ENCODE results near the gene TBX2.
"Not testable (repeated sequence)": the region's sequence is repeated elsewhere in the genome, so short reads cannot be mapped to it uniquely, and the experiment has no call there.

Gene TBX2

GRCh38 chr17:61422869-61423268, 23.2 kb downstream of the TBX2 start:
- TF ChIP-seq POLR2A (IDR thresholded peaks at IDR 0.05; ENCODE audit: low read depth, low read length) (no peak), POLR2AphosphoS5 (IDR thresholded peaks at IDR 0.05; ENCODE audit: low read depth, low read length) (no peak)
- no peak for FAIRE-seq

DNA sequence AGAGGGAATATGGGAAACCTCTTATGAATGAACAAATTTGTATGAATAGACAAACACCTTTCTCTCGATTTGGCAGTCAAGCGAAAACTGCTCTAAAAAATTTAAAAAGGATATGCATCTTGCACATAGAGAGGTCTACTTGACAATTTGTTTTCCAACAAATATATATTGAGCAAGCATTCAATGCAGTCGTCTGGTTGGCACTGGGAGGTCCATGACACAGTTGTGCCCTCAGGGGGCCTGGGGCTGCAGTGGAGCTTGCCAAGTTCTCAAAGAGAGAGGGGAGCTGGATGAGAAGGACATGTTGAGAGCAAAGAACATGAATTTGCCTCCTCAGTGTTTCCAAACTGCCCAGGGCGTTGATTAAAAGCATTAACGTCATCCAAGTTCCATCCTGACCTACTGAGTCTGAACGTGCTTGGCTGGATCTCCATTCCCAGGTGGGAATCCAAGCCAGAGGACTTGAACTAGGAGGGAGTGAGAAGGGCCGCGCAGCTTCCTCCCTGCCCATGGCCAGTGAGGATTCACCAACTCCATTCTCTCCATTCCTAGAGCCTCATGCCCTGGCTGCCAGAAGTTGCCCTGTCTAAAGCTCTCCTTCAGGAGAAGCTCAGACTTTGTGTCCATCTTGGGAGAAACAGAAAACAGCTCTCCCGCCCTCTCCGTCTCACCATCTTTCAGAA, 24.5 kb downstream of the TBX2 start:
- DNase-seq (ENCODE audit: insufficient read length, low spot score), result no peak
- FAIRE-seq, result no peak
- TF ChIP-seq PAX5 (IDR thresholded peaks at IDR 0.05; ENCODE audit: insufficient read depth, low read length, severe bottlenecking) (no peak), POU2F2 (IDR thresholded peaks at IDR 0.05; ENCODE audit: low read depth, low read length) (no peak), TAF1 (IDR thresholded peaks at IDR 0.05; ENCODE audit: low read depth, low read length) (no peak), SPI1 (IDR thresholded peaks at IDR 0.05; ENCODE audit: low read depth, low read length) (no peak)

More at GRCh38 chr17:61422869-61423268, 23.2 kb downstream of the TBX2 start:
- DNase-seq (ENCODE audit: insufficient read length, low spot score), result no peak

DNA sequence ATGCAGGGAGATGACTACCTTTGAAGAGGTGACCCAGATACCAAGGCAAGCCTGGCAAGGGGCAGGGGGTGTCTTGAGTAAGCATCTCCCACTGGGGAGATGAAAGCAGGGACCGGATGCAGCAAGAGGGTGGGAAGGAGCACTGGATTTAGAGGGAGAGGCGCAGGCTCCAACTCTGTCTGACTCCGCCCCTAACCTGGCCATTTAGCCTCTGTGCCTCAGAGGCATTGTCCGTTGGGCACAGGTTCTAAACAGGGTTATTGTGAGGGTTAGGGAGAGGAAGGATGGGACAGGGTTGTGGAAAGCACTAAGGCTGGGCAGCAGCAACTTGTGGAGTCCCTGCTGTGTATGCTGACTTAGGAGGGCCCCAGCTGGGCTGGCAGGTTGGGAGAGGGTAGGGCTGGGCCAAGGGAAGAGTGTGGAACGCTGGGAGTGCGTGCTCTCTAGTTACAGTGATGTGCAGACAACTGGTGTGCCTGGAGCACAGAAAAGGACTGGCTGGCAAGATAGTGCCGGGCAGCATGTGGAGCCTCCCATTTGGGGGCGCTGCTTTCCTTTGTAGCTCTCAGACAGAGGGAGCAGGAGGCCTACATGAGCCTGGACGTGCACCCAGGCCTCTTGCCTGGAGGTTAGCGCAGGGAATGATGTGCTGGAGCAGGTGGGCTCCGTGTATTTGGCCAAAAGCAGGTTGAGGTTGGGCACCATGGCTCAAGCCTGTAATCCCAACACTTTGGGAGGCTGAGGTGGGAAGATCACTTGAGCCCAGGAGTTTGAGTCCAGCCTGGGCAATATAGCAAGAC, 26.2 kb downstream of the TBX2 start:
- TF ChIP-seq POLR2A (IDR thresholded peaks at IDR 0.05; ENCODE audit: low read depth, low read length), result no peak
- no peak for TF ChIP-seq TAF1 (IDR thresholded peaks at IDR 0.05; ENCODE audit: low read depth, low read length)
- TF ChIP-seq POLR2AphosphoS5 (IDR thresholded peaks at IDR 0.05; ENCODE audit: low read depth, low read length), result no peak
- TF ChIP-seq POU2F2 (IDR thresholded peaks at IDR 0.05; ENCODE audit: low read depth, low read length), result no peak
- no peak for DNase-seq (ENCODE audit: insufficient read length, low spot score)
- FAIRE-seq, result no peak

- FAIRE-seq (no peak), DNase-seq (ENCODE audit: insufficient read length, low spot score) (no peak)
- TF ChIP-seq TAF1 (IDR thresholded peaks at IDR 0.05; ENCODE audit: low read depth, low read length) (no peak), SPI1 (IDR thresholded peaks at IDR 0.05; ENCODE audit: low read depth, low read length) (no peak), POLR2AphosphoS5 (IDR thresholded peaks at IDR 0.05; ENCODE audit: low read depth, low read length) (no peak), POLR2A (IDR thresholded peaks at IDR 0.05; ENCODE audit: low read depth, low read length) (no peak), POU2F2 (IDR thresholded peaks at IDR 0.05; ENCODE audit: low read depth, low read length) (no peak)
Measured at GRCh38 chr17:61426482-61427304, 27.1 kb downstream of the TBX2 start.

DNA sequence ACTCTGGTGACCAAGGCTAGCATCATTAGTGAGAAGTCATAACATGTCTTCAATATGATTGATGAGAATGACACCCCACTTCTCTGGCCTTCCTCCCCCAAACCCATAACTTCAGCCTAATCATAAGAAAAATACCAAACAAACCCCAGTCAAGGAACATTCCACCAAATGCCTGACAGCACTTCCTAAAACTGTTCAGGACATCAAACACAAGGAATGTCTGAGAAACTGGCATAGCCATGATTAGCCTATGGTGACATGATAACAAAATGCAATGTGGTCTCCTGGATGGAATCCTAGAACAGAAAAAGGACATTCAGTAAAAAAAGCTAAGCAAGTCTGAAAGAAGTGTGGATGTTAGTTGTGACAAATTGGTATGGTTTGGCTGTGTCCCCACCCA, 27.9 kb downstream of the TBX2 start:
- TF ChIP-seq PAX5 (IDR thresholded peaks at IDR 0.05; ENCODE audit: insufficient read depth, low read length, severe bottlenecking), result no peak
- TF ChIP-seq POU2F2 (IDR thresholded peaks at IDR 0.05; ENCODE audit: low read depth, low read length), result no peak
- no peak for TF ChIP-seq SPI1 (IDR thresholded peaks at IDR 0.05; ENCODE audit: low read depth, low read length)
- no peak for TF ChIP-seq POLR2A (IDR thresholded peaks at IDR 0.05; ENCODE audit: low read depth, low read length)
- no peak for TF ChIP-seq TAF1 (IDR thresholded peaks at IDR 0.05; ENCODE audit: low read depth, low read length)
- TF ChIP-seq POLR2AphosphoS5 (IDR thresholded peaks at IDR 0.05; ENCODE audit: low read depth, low read length), result no peak
- FAIRE-seq (no peak), DNase-seq (ENCODE audit: insufficient read length, low spot score) (no peak)

- TF ChIP-seq POLR2AphosphoS5 (IDR thresholded peaks at IDR 0.05; ENCODE audit: low read depth, low read length) (no peak), TAF1 (IDR thresholded peaks at IDR 0.05; ENCODE audit: low read depth, low read length) (no peak), PAX5 (IDR thresholded peaks at IDR 0.05; ENCODE audit: insufficient read depth, low read length, severe bottlenecking) (no peak), SPI1 (IDR thresholded peaks at IDR 0.05; ENCODE audit: low read depth, low read length) (no peak), POU2F2 (IDR thresholded peaks at IDR 0.05; ENCODE audit: low read depth, low read length) (no peak), POLR2A (IDR thresholded peaks at IDR 0.05; ENCODE audit: low read depth, low read length) (no peak)
- no peak for FAIRE-seq
Measured at GRCh38 chr17:61429274-61429673, 29.6 kb downstream of the TBX2 start.

GRCh38 chr17:61429831-61430230, 30.2 kb downstream of the TBX2 start:
- not testable (repeated sequence) for DNase-seq (ENCODE audit: insufficient read length, low spot score); FAIRE-seq

More at GRCh38 chr17:61429274-61429673, 29.6 kb downstream of the TBX2 start:
- DNase-seq (ENCODE audit: insufficient read length, low spot score), result no peak

- FAIRE-seq (no peak), DNase-seq (ENCODE audit: insufficient read length, low spot score) (no peak)
- TF ChIP-seq POLR2A (IDR thresholded peaks at IDR 0.05; ENCODE audit: low read depth, low read length) (no peak), TAF1 (IDR thresholded peaks at IDR 0.05; ENCODE audit: low read depth, low read length) (no peak), SPI1 (IDR thresholded peaks at IDR 0.05; ENCODE audit: low read depth, low read length) (no peak), PAX5 (IDR thresholded peaks at IDR 0.05; ENCODE audit: insufficient read depth, low read length, severe bottlenecking) (no peak), POLR2AphosphoS5 (IDR thresholded peaks at IDR 0.05; ENCODE audit: low read depth, low read length) (no peak), POU2F2 (IDR thresholded peaks at IDR 0.05; ENCODE audit: low read depth, low read length) (no peak)
Measured at GRCh38 chr17:61431594-61432311, 32.1 kb downstream of the TBX2 start.

GRCh38 chr17:61436273-61436672, 36.6 kb downstream of the TBX2 start:
- no peak for TF ChIP-seq POLR2A (IDR thresholded peaks at IDR 0.05; ENCODE audit: low read depth, low read length)
- TF ChIP-seq POLR2AphosphoS5 (IDR thresholded peaks at IDR 0.05; ENCODE audit: low read depth, low read length), result no peak
- no peak for TF ChIP-seq POU2F2 (IDR thresholded peaks at IDR 0.05; ENCODE audit: low read depth, low read length)
- no peak for TF ChIP-seq PAX5 (IDR thresholded peaks at IDR 0.05; ENCODE audit: insufficient read depth, low read length, severe bottlenecking)
- TF ChIP-seq TAF1 (IDR thresholded peaks at IDR 0.05; ENCODE audit: low read depth, low read length), result no peak
- no peak for TF ChIP-seq SPI1 (IDR thresholded peaks at IDR 0.05; ENCODE audit: low read depth, low read length)
- DNase-seq (ENCODE audit: insufficient read length, low spot score), result no peak
- FAIRE-seq, result no peak
